ENCODE data around the gene PSMD4.
"Not testable (repeated sequence)": the region's sequence is repeated elsewhere in the genome, so short reads cannot be mapped to it uniquely, and the experiment has no call there.

Gene PSMD4

GRCh38 chr1:151273924-151274466 lies 19.5 kb downstream of the PSMD4 start:
- no peak for DNase-seq

- DNase-seq = not testable (repeated sequence)
Measured at GRCh38 chr1:151275341-151275740, 20.8 kb downstream of the PSMD4 start.

DNA sequence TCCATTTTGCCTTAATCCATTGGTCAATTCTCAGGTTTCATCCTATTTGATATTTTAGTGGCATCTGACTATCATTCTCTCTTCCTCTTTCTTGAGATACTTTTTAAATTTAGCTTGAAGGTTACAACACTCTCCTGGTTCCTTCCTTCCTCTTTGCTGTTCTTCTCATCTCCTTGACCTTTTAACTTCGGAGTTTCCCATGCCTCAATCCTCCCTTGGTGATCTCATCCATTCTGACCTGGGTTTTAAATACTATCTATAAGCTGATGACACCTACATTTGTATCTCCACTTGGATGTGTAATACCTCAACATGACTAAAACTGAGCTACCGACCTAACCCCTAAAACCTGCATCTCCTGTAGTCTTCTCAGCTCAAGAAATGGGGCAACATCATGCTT lies 22.7 kb downstream of the PSMD4 start:
- no peak for DNase-seq

- peak; percentile 91 for DNase-seq
Measured at GRCh38 chr1:151281225-151281968, 26.9 kb downstream of the PSMD4 start.

- DNase-seq = peak; percentile 99
Measured at GRCh38 chr1:151281969-151282882, 27.7 kb downstream of the PSMD4 start, which contains the start of gene ZNF687. ZNF687 (plus strand) TSS chr1:151282299; CDS start chr1:151286292, 3,993 bp downstream.

DNA sequence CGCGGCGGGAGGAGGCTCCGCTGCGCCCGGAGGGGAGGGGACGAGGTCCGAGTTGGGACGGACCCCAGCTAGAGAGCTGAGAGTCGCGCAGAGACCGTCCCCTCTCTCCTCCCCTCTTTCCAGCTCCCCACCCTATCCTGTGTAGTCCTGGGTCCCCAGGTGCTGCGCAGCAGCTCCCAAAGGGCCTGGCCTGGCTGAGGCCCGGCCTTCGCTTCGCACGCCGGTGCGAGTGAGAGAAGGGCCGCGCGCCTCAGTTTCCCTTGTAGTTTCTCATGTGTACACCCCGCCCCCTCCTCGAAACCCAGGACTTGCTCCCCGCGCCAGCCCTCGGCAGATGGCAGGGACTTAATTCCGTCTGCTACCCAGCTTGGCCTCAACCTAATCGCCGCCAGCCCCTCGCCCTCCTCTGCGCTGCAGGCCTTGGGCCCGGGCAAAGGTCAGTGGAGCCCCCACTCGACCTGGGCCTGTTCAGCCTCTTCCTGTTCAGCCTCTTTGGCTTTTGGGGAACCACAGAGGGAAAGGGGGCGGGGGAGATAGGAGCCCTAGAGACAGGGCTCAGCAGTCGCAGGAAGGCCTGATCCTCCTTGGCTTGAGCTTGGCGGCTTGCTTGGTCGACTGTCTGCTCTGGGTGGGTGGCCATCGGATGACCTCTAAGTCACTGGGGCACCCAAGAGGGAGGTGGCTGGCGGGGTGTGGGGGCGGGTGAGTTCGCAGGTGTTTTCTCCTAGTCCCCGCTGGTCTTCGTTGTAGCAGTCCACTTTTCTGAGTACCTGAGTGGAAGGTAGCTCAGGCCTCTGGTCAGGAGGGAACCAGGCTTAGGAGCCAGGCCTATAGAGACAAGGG lies 28.6 kb downstream of the PSMD4 start:
- DNase-seq = no peak

- DNase-seq = no peak
Measured at GRCh38 chr1:151284013-151284577, 29.6 kb downstream of the PSMD4 start.

DNA sequence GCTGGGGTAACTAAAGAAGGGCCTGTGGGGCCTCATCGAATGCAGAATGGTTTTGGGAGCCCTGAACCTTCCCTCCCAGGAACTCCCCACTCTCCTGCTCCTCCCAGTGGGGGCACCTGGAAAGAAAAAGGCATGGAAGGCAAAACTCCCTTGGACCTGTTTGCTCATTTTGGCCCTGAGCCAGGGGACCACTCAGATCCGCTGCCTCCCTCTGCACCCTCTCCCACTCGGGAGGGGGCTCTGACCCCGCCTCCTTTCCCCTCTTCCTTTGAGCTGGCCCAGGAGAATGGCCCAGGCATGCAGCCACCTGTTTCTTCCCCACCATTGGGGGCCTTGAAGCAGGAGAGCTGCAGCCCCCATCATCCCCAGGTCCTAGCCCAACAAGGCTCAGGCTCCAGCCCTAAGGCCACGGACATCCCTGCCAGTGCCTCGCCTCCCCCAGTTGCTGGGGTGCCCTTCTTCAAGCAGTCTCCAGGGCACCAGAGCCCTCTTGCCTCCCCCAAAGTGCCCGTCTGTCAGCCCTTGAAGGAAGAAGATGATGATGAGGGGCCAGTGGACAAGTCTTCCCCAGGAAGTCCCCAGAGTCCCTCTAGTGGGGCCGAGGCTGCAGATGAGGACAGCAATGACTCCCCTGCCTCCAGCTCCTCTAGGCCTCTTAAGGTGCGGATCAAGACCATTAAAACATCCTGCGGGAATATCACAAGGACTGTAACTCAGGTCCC lies 32.2 kb downstream of the PSMD4 start:
- DNase-seq = no peak

DNA sequence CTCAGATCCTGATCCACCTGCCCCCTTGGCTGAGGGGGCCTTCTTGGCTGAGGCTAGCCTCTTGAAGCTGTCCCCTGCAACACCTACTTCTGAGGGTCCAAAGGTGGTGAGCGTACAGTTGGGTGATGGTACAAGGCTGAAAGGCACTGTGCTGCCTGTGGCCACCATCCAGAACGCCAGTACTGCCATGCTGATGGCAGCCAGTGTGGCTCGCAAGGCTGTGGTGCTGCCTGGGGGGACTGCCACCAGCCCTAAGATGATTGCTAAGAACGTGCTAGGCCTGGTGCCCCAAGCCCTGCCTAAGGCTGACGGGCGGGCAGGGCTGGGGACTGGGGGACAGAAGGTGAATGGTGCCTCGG lies 32.8 kb downstream of the PSMD4 start:
- no peak for DNase-seq

- no peak for DNase-seq
Measured at GRCh38 chr1:151287767-151288500, 33.4 kb downstream of the PSMD4 start.

DNA sequence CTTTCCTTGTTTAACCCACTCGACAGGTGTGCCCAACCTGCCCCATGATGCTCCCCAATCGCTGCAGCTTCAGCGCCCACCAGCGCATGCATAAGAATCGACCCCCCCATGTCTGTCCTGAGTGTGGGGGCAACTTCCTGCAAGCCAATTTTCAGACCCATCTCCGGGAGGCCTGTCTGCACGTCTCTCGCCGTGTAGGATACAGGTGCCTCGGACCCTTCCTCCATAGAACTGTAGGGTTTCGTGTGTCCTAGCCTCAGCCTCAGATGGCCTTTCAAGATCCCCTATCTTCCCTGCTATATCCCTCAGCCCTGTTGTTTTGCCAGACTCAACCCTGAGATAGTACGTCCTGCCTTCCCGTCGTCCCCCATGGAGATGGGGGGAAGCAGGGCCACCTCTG lies 34.0 kb downstream of the PSMD4 start:
- no peak for DNase-seq

- DNase-seq = no peak
Measured at GRCh38 chr1:151289080-151289935, 34.8 kb downstream of the PSMD4 start.

- DNase-seq = no peak
Measured at GRCh38 chr1:151289991-151290708, 35.6 kb downstream of the PSMD4 start.

GRCh38 chr1:151290709-151291303 lies 36.3 kb downstream of the PSMD4 start:
- DNase-seq = no peak

DNA sequence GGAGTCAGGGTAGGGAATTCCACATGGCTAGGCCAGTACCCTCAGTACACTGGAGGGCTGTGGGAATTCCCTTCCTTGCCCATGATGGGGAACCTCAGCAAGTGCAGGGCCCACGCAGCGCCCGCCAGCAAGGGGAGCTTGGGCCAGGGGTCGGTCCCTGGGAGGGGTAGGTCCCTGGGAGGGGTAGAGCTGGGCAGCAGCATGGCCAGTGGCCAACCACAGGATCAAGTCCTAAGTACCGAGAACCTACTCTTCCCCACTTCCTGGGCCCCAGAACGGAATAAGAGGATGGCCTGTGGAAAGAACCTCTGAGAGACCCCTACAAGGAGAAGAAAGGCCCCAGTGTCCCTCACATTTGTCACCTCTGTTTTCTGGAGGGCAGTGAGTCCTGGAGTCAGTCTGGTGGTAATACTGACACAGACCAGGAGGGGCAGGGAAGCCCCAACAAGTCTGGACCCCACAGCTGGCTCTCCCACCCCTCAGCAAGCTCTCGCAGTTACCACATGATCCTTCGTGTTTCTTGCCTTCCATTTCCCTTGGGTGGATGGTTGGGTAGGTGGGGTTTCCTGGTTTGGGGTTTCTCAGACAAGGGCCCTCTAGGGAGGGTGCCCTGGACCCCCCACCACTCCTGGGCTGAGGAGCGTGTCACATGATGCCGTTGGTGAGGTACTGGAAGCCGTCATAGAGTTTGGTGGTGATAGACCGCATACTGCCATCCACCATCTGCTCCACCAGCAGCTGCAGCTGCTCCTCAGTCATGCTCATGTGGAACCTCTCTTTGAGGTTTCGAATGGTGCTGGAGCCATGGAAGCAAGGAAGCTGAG lies 37.9 kb downstream of the PSMD4 start:
- DNase-seq = no peak

DNA sequence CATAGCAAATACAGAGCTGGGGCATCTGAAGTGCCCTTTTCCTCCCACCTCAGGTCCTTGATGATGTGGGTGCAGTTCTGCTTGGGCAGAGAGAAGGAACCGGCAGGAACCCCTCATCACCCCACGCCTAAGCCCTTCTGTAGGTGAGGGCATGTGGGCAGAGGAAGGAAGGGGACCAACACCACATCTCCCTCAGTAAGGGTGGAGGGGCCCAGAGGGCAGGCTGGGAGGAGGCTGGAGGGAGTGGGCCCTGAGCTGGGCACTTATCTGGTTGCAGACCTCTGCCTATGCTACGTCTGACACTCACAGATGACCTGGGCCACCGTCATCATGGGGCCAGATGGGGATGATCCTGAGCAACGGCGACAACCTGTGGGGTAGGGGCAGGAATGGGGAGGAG lies 38.6 kb downstream of the PSMD4 start:
- no peak for DNase-seq

- no peak for DNase-seq
Measured at GRCh38 chr1:151294742-151295462, 40.4 kb downstream of the PSMD4 start.
